ENCODE results near the gene ATOH8. TPM values are rescaled to one million over a fixed set of nuclear protein-coding genes. Genes with fewer than 3 reads are reported as not detected.
A peak's percentile ranks its signal among the peaks of the same experiment; 100 is the strongest.

Gene ATOH8
- 8.4 TPM for total RNA-seq

GRCh38 chr2:85753525-85754312, at the start of gene ATOH8:
Gene ATOH8 (plus strand): TSS chr2:85753991. CDS start chr2:85754190, 199 bp downstream.
- Histone ChIP-seq H3K36me3 (ENCODE audit: control insufficient read depth in 3 of 3, insufficient read depth in 3 of 3, low read length in 3 of 3) (peaks cover 0 to 2% (median under 1%) of the 10 kb centered on the region in 3 donors), H3K9me3 (ENCODE audit: control insufficient read depth in 3 of 3, low read length in 3 of 3) (no peaks in the 10 kb centered on the region), H3K27ac (ENCODE audit: low read depth, low read length) (peak within 1 kb of the TSS; percentile 80), H3K27me3 (ENCODE audit: control insufficient read depth in 3 of 3, insufficient read depth in 3 of 3, low read length in 3 of 3) (no peaks in the 10 kb centered on the region), H3K4me3 (ENCODE audit: low read length in 3 of 3) (peak within 1 kb of the TSS; percentile 83 to 95 (median 94)), H3K9ac (ENCODE audit: low read depth in 1 of 3, low read length in 3 of 3) (peak within 1 kb of the TSS; percentile 82 to 93 (median 87)), H3K4me1 (ENCODE audit: control insufficient read depth in 3 of 3, insufficient read depth in 3 of 3, low read length in 3 of 3) (peaks cover 74 to 78% (median 76%) of the 10 kb centered on the region in 3 donors)

- Histone ChIP-seq H3K4me1 (ENCODE audit: control insufficient read depth in 3 of 3, insufficient read depth in 3 of 3, low read length in 3 of 3) (peaks cover 28 to 32% (median 31%) of the 10 kb centered on the region in 3 donors), H3K27ac (ENCODE audit: low read depth, low read length) (no peak overlapping the region), H3K36me3 (ENCODE audit: control insufficient read depth in 3 of 3, insufficient read depth in 3 of 3, low read length in 3 of 3) (no peaks in the 10 kb centered on the region), H3K4me3 (ENCODE audit: low read length in 3 of 3) (no peak overlapping the region), H3K9me3 (ENCODE audit: control insufficient read depth in 3 of 3, low read length in 3 of 3) (no peaks in the 10 kb centered on the region), H3K9ac (ENCODE audit: low read depth in 1 of 3, low read length in 3 of 3) (no peak overlapping the region), H3K27me3 (ENCODE audit: control insufficient read depth in 3 of 3, insufficient read depth in 3 of 3, low read length in 3 of 3) (no peaks in the 10 kb centered on the region)
Measured at GRCh38 chr2:85704038-85704437, 49.8 kb upstream of the ATOH8 start.

- peak overlapping the region in 1 of 3 donors; percentile 17 for H3K9ac ChIP-seq (ENCODE audit: low read depth in 1 of 3, low read length in 3 of 3)
- H3K36me3 ChIP-seq (ENCODE audit: control insufficient read depth in 3 of 3, insufficient read depth in 3 of 3, low read length in 3 of 3): no peaks in the 10 kb centered on the region
- H3K9me3 ChIP-seq (ENCODE audit: control insufficient read depth in 3 of 3, low read length in 3 of 3): no peaks in the 10 kb centered on the region
- H3K27ac ChIP-seq (ENCODE audit: low read depth, low read length): peak overlapping the region; percentile 78
- H3K4me1 ChIP-seq (ENCODE audit: control insufficient read depth in 3 of 3, insufficient read depth in 3 of 3, low read length in 3 of 3): peaks cover 35 to 39% (median 35%) of the 10 kb centered on the region in 3 donors
- H3K4me3 ChIP-seq (ENCODE audit: low read length in 3 of 3): peak overlapping the region in 2 of 3 donors; percentile 1 to 12
- H3K27me3 ChIP-seq (ENCODE audit: control insufficient read depth in 3 of 3, insufficient read depth in 3 of 3, low read length in 3 of 3): no peaks in the 10 kb centered on the region
Measured at GRCh38 chr2:85704800-85705679, 48.8 kb upstream of the ATOH8 start.

GRCh38 chr2:85705680-85706039, 48.1 kb upstream of the ATOH8 start:
- peak overlapping the region in 1 of 3 donors; percentile 1 for H3K4me3 ChIP-seq (ENCODE audit: low read length in 3 of 3)
- H3K36me3 ChIP-seq (ENCODE audit: control insufficient read depth in 3 of 3, insufficient read depth in 3 of 3, low read length in 3 of 3): no peaks in the 10 kb centered on the region
- peak overlapping the region; percentile 78 for H3K27ac ChIP-seq (ENCODE audit: low read depth, low read length)
- no peaks in the 10 kb centered on the region for H3K9me3 ChIP-seq (ENCODE audit: control insufficient read depth in 3 of 3, low read length in 3 of 3)
- no peaks in the 10 kb centered on the region for H3K27me3 ChIP-seq (ENCODE audit: control insufficient read depth in 3 of 3, insufficient read depth in 3 of 3, low read length in 3 of 3)
- peaks cover 42 to 45% (median 42%) of the 10 kb centered on the region in 3 donors for H3K4me1 ChIP-seq (ENCODE audit: control insufficient read depth in 3 of 3, insufficient read depth in 3 of 3, low read length in 3 of 3)
- H3K9ac ChIP-seq (ENCODE audit: low read depth in 1 of 3, low read length in 3 of 3): no peak overlapping the region

- H3K27me3 ChIP-seq (ENCODE audit: control insufficient read depth in 3 of 3, insufficient read depth in 3 of 3, low read length in 3 of 3): no peaks in the 10 kb centered on the region
- H3K27ac ChIP-seq (ENCODE audit: low read depth, low read length): peak overlapping the region; percentile 78
- peaks cover 43 to 49% (median 45%) of the 10 kb centered on the region in 3 donors for H3K4me1 ChIP-seq (ENCODE audit: control insufficient read depth in 3 of 3, insufficient read depth in 3 of 3, low read length in 3 of 3)
- H3K9ac ChIP-seq (ENCODE audit: low read depth in 1 of 3, low read length in 3 of 3): no peak overlapping the region
- no peaks in the 10 kb centered on the region for H3K36me3 ChIP-seq (ENCODE audit: control insufficient read depth in 3 of 3, insufficient read depth in 3 of 3, low read length in 3 of 3)
- no peaks in the 10 kb centered on the region for H3K9me3 ChIP-seq (ENCODE audit: control insufficient read depth in 3 of 3, low read length in 3 of 3)
- H3K4me3 ChIP-seq (ENCODE audit: low read length in 3 of 3): no peak overlapping the region
Measured at GRCh38 chr2:85706063-85706462, 47.7 kb upstream of the ATOH8 start.

GRCh38 chr2:85706599-85707296, 47.0 kb upstream of the ATOH8 start:
- Histone ChIP-seq H3K27ac (ENCODE audit: low read depth, low read length) (peak overlapping the region; percentile 78), H3K9me3 (ENCODE audit: control insufficient read depth in 3 of 3, low read length in 3 of 3) (no peaks in the 10 kb centered on the region), H3K4me1 (ENCODE audit: control insufficient read depth in 3 of 3, insufficient read depth in 3 of 3, low read length in 3 of 3) (peaks cover 48 to 56% (median 51%) of the 10 kb centered on the region in 3 donors)

GRCh38 chr2:85707304-85707703, 46.5 kb upstream of the ATOH8 start:
- H3K27ac ChIP-seq (ENCODE audit: low read depth, low read length): peak overlapping the region; percentile 78
- H3K9ac ChIP-seq (ENCODE audit: low read depth in 1 of 3, low read length in 3 of 3): no peak overlapping the region
- H3K4me3 ChIP-seq (ENCODE audit: low read length in 3 of 3): no peak overlapping the region
- no peaks in the 10 kb centered on the region for H3K36me3 ChIP-seq (ENCODE audit: control insufficient read depth in 3 of 3, insufficient read depth in 3 of 3, low read length in 3 of 3)
- no peaks in the 10 kb centered on the region for H3K27me3 ChIP-seq (ENCODE audit: control insufficient read depth in 3 of 3, insufficient read depth in 3 of 3, low read length in 3 of 3)
- H3K4me1 ChIP-seq (ENCODE audit: control insufficient read depth in 3 of 3, insufficient read depth in 3 of 3, low read length in 3 of 3): peaks cover 52 to 57% (median 53%) of the 10 kb centered on the region in 3 donors
- no peaks in the 10 kb centered on the region for H3K9me3 ChIP-seq (ENCODE audit: control insufficient read depth in 3 of 3, low read length in 3 of 3)

More at GRCh38 chr2:85706599-85707296, 47.0 kb upstream of the ATOH8 start:
- Histone ChIP-seq H3K36me3 (ENCODE audit: control insufficient read depth in 3 of 3, insufficient read depth in 3 of 3, low read length in 3 of 3) (no peaks in the 10 kb centered on the region), H3K27me3 (ENCODE audit: control insufficient read depth in 3 of 3, insufficient read depth in 3 of 3, low read length in 3 of 3) (no peaks in the 10 kb centered on the region), H3K9ac (ENCODE audit: low read depth in 1 of 3, low read length in 3 of 3) (peak overlapping the region in 2 of 3 donors; percentile 7 to 41), H3K4me3 (ENCODE audit: low read length in 3 of 3) (peak overlapping the region in 1 of 3 donors; percentile 15)

GRCh38 chr2:85708641-85709040, 45.1 kb upstream of the ATOH8 start:
- Histone ChIP-seq H3K36me3 (ENCODE audit: control insufficient read depth in 3 of 3, insufficient read depth in 3 of 3, low read length in 3 of 3) (no peaks in the 10 kb centered on the region), H3K9ac (ENCODE audit: low read depth in 1 of 3, low read length in 3 of 3) (no peak overlapping the region), H3K27ac (ENCODE audit: low read depth, low read length) (peak overlapping the region; percentile 3), H3K4me1 (ENCODE audit: control insufficient read depth in 3 of 3, insufficient read depth in 3 of 3, low read length in 3 of 3) (peaks cover 63 to 65% (median 64%) of the 10 kb centered on the region in 3 donors), H3K4me3 (ENCODE audit: low read length in 3 of 3) (no peak overlapping the region), H3K27me3 (ENCODE audit: control insufficient read depth in 3 of 3, insufficient read depth in 3 of 3, low read length in 3 of 3) (no peaks in the 10 kb centered on the region), H3K9me3 (ENCODE audit: control insufficient read depth in 3 of 3, low read length in 3 of 3) (no peaks in the 10 kb centered on the region)

GRCh38 chr2:85709401-85709811, 44.4 kb upstream of the ATOH8 start:
- Histone ChIP-seq H3K4me3 (ENCODE audit: low read length in 3 of 3) (no peak overlapping the region), H3K4me1 (ENCODE audit: control insufficient read depth in 3 of 3, insufficient read depth in 3 of 3, low read length in 3 of 3) (peaks cover 65 to 70% (median 67%) of the 10 kb centered on the region in 3 donors), H3K9me3 (ENCODE audit: control insufficient read depth in 3 of 3, low read length in 3 of 3) (no peaks in the 10 kb centered on the region), H3K36me3 (ENCODE audit: control insufficient read depth in 3 of 3, insufficient read depth in 3 of 3, low read length in 3 of 3) (no peaks in the 10 kb centered on the region), H3K27ac (ENCODE audit: low read depth, low read length) (peak overlapping the region; percentile 3), H3K9ac (ENCODE audit: low read depth in 1 of 3, low read length in 3 of 3) (peak overlapping the region in 1 of 3 donors; percentile 36), H3K27me3 (ENCODE audit: control insufficient read depth in 3 of 3, insufficient read depth in 3 of 3, low read length in 3 of 3) (no peaks in the 10 kb centered on the region)

Measured in skeletal muscle tissue (tissue), 4 donors.